K562 (cell line): ENCODE measurements around the gene TACR1. TPM values are rescaled to one million over a fixed set of nuclear protein-coding genes. Genes with fewer than 3 reads are reported as not detected.
"Not testable (repeated sequence)": the region's sequence is repeated elsewhere in the genome, so short reads cannot be mapped to it uniquely, and the experiment has no call there.

Experiments
- ATAC-seq: fragments of 200-7000 bp; cut with Tn5 transposase; 3 replicates; pipeline ENCODE4 v1.9.1; 2020; ENCODE audit warnings: moderate library complexity
- BruUV-seq: library from RNA; stranded (reverse); fragments of 400-500 nt; replicated peaks from 2 replicates; lab custom pipeline; 2021; lab: Mats Ljungman, UMichigan
- CTCF ChIA-PET: fragments of 300-600 bp; formaldehyde crosslinking; extraction: SDS; loops from one replicate; lab custom pipeline; 2021; ENCODE audit warnings: low intra/inter-chr PET ratio; lab: Yijun Ruan, JAX
- POLR2A ChIA-PET: fragments of 300-600, 350-650 bp; sonication (Branson Sonifier 250); formaldehyde crosslinking; extraction: SDS; loops from one replicate; lab custom pipeline; 2021; ENCODE audit warnings: antibody characterized with exemption, inconsistent platforms; lab: Yijun Ruan, JAX
- DNase-seq, 4 experiments: peaks; one replicate each; pipeline versions ENCODE4 v3.0.0 to v3.0.0-alpha.2; 2011 to 2018; ENCODE audit warnings: low spot score in 3 of 4, mixed read lengths in 3 of 4; ENCODE audit errors: extremely low read depth in 1 of 4
- FAIRE-seq: peaks from 2 replicates; lab custom pipeline; 2011; peaks lifted over from hg19 to GRCh38; lab: Jason Lieb, UNC
- H2AFZ ChIP-seq: 2 replicates; pipeline ENCODE4 v1.6.0; 2011; ENCODE audit warnings: low read depth, low read length, control low read depth, inconsistent platforms
- H3K27ac ChIP-seq: fragments of 200-600 bp; 3 replicates; pipeline ENCODE4 v1.8.0; 2011; ENCODE audit warnings: low read depth, mild to moderate bottlenecking, control low read depth, inconsistent platforms, low read length, moderate library complexity, mixed read lengths; ENCODE audit errors: extremely low read depth
- H3K27me3 ChIP-seq, 2 experiments: fragments of 300-600 bp in 1 of 2; 2 replicates in 1 of 2; 3 replicates in 1 of 2; pipeline versions ENCODE4 v1.6.0 to v1.8.0; 2011; ENCODE audit warnings: inconsistent platforms in 2 of 2, low read length in 2 of 2, mild to moderate bottlenecking in 1 of 2, mixed read lengths in 1 of 2, moderate library complexity in 1 of 2; ENCODE audit not compliant: control insufficient read depth in 2 of 2, insufficient read depth in 2 of 2
- H3K36me3 ChIP-seq: fragments of 300-600 bp; 3 replicates; pipeline ENCODE4 v1.8.0; 2011; ENCODE audit warnings: mild to moderate bottlenecking, low read length, inconsistent platforms; ENCODE audit not compliant: control insufficient read depth, insufficient read depth
- H3K4me1 ChIP-seq, 2 experiments: fragments of 200-600 bp in 1 of 2; replicated peaks in 1 of 2; 2 replicates in 1 of 2; 3 replicates in 1 of 2; pipeline versions ENCODE4 v1.5.1 to v1.8.0; 2011; ENCODE audit warnings: inconsistent platforms in 2 of 2, low read length in 2 of 2, mild to moderate bottlenecking in 1 of 2, mixed read lengths in 1 of 2, moderate library complexity in 1 of 2; ENCODE audit not compliant: control insufficient read depth in 2 of 2, insufficient read depth in 2 of 2
- H3K4me2 ChIP-seq: 2 replicates; pipeline ENCODE4 v1.6.1; 2011; ENCODE audit warnings: low read length, control low read depth, inconsistent platforms, mixed read lengths; ENCODE audit not compliant: insufficient read depth
- H3K4me3 ChIP-seq: fragments of 200-600 bp; sonication (generic), shearing (Covaris generic); 2 replicates; pipeline ENCODE4 v1.5.1; 2016; ENCODE audit warnings: control low read depth, inconsistent platforms
- H3K79me2 ChIP-seq: fragments of 200-600 bp; 3 replicates; pipeline ENCODE4 v1.8.0; 2011; ENCODE audit warnings: low read length, inconsistent platforms; ENCODE audit not compliant: control insufficient read depth, insufficient read depth
- H3K9ac ChIP-seq, 2 experiments: 2 replicates each; pipeline versions ENCODE4 v1.6.0 to v1.6.1; 2011; ENCODE audit warnings: low read depth in 2 of 2, low read length in 2 of 2, control low read depth in 1 of 2, inconsistent platforms in 1 of 2, mild to moderate bottlenecking in 1 of 2, mixed read lengths in 1 of 2; ENCODE audit not compliant: insufficient read depth in 1 of 2
- H3K9me1 ChIP-seq: one replicate; pipeline ENCODE4 v1.6.0; 2011; ENCODE audit warnings: inconsistent platforms, mild to moderate bottlenecking, low read length, moderate library complexity; ENCODE audit not compliant: control insufficient read depth, insufficient read depth
- H3K9me3 ChIP-seq: replicated peaks from 2 replicates; pipeline ENCODE4 v1.5.1; 2011; ENCODE audit warnings: low read depth, low read length, inconsistent platforms; ENCODE audit not compliant: control insufficient read depth, insufficient read depth
- H4K20me1 ChIP-seq: replicated peaks from 2 replicates; pipeline ENCODE4 v1.6.1; 2011; ENCODE audit warnings: low read length, inconsistent platforms, mixed read lengths; ENCODE audit not compliant: control insufficient read depth, insufficient read depth
- BCL6 ChIP-seq: fragments of 250-450 bp; sonication (Bioruptor Pico); IDR thresholded peaks from 2 replicates; pipeline ENCODE4 v1.4.0; 2020
- ESRRB ChIP-seq: fragments of 250-450 bp; sonication (Bioruptor Pico); IDR thresholded peaks from 2 replicates; pipeline ENCODE4 v1.5.0; 2020; ENCODE audit warnings: mild to moderate bottlenecking, moderate library complexity, borderline replicate concordance
- MCM2 ChIP-seq: fragments of 450-650 bp; IDR thresholded peaks from 2 replicates; pipeline ENCODE4 v1.6.1; 2017; ENCODE audit warnings: low read depth, mild to moderate bottlenecking
- RAD21 ChIP-seq, 2 experiments: fragments of 250-450 bp in 1 of 2; fragments of 450-650 bp in 1 of 2; sonication (Bioruptor Pico) in 1 of 2; formaldehyde crosslinking in 1 of 2; IDR thresholded peaks in 1 of 2; conservative IDR thresholded peaks in 1 of 2; 2 replicates each; pipeline versions ENCODE4 v1.4.0 to v1.8.0; 2020 to 2022; ENCODE audit warnings: mild to moderate bottlenecking in 2 of 2, moderate library complexity in 1 of 2
- SMC3 ChIP-seq: conservative IDR thresholded peaks from 2 replicates; pipeline ENCODE4 v1.6.1; 2011; ENCODE audit warnings: low read depth, low read length, improper control_type of control experiment; ENCODE audit not compliant: insufficient read depth
- ZNF124 ChIP-seq: sonication (generic); formaldehyde crosslinking; IDR thresholded peaks from 2 replicates; pipeline ENCODE4 v1.8.1; 2022; ENCODE audit warnings: missing genetic modification reagents
- ZNF274 ChIP-seq: IDR thresholded peaks from 2 replicates; pipeline ENCODE4 v1.6.1; 2011; ENCODE audit warnings: low read depth, mild to moderate bottlenecking, low read length, moderate library complexity, borderline replicate concordance
- whole genome bisulfite sequencing: fragments of 100-300 bp; shearing (Covaris generic); methylation state at CpG from one replicate; pipeline ENCODE4 v1.1.6; 2016; ENCODE audit warnings: low coverage, mixed read lengths; ENCODE audit not compliant: insufficient coverage; ENCODE audit errors: missing lambda C conversion rate; 5-methylcytosine and 5-hydroxymethylcytosine counted together
- in situ Hi-C: fragments of 300-500 bp; cut with MboI; formaldehyde crosslinking; loops from 4 replicates; pipeline ENCODE4 v1.15.0; 2018; ENCODE audit warnings: inconsistent platforms, mixed read lengths
- intact Hi-C: fragments of 100-400 bp; cut with micrococcal nuclease; formaldehyde crosslinking; loops from 2 replicates; pipeline ENCODE4 v1.14.2; 2022
- polyA plus RNA-seq, 8 experiments: library from polyadenylated mRNA; depleted of rRNA in 4 of 8; stranded (reverse) in 5 of 8; unstranded in 3 of 8; fragments of >200 nt; fragmentation: Nextera tagmentation in 2 of 8; fragmentation: Illumina TruSeq in 1 of 8; extraction: Ambion mirVana in 2 of 8; extraction: Trizol in 1 of 8; gene quantifications; 2 replicates each; pipeline versions ENCODE4 v1.2.1 to v1.2.3, GENCODE V29; 2011 to 2014; ENCODE audit warnings: inconsistent platforms in 1 of 8, missing spikeins in 1 of 8
- total RNA-seq, 7 experiments: library from RNA; depleted of rRNA in 6 of 7; stranded (reverse); fragments of >200 nt in 6 of 7; fragmentation: Illumina TruSeq in 2 of 7; extraction: Trizol in 2 of 7; gene quantifications; 2 replicates each; pipeline versions ENCODE4 v1.2.1 to v1.2.3, GENCODE V29; 2011 to 2021; ENCODE audit warnings: low replicate concordance in 1 of 7

Gene TACR1
- total and polyA plus RNA-seq, 9 of the 15 experiments (the other 6 are each of a cell fraction or from before 2014, with no cell fraction given) = not detected

DNA sequence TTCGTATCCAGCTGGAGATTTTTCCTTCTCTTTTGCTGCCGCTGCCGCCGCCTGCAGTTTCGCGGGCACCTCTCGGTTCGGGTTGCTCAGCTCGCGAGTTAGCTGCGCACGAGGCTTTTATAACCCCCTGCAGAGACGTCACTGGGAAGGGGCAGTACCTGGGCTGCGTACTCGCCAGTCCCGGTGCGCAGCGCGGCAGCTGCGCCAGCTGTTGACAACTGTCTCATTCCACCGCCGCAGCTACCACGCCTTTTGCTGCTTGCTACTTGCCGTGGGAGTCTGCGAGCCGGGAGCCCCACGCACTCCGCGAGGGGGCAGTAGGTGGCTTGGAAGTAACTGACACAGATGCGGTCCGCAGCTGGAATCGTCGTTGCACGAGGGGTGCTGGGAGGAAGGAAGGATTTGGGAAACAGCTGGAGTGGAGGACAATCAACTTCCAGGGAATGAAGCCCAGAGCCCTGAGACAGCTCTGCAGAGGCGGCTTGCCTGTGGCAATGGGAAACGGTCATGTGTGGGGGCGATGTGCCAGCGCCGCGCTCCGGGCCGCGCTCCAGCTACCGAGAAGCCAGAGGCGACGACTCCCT lies at the start of gene TACR1 (continued):
- 0 out of 2 replicates have a peak, but pooled peaks have one; percentile 17 for TF ChIP-seq SMC3
- TF ChIP-seq BCL6 (CRISPR knock-in tag) = no peak
- TF ChIP-seq MCM2 = no peak
- TF ChIP-seq ZNF274 = no peak
- TF ChIP-seq RAD21 (CRISPR knock-in tag; conservative IDR thresholded peaks at IDR 0.05 in 1 of 2, IDR thresholded peaks at IDR 0.05 in 1 of 2) = peak; percentile 8 to 43; a peak in 2 of 4 replicates
- TF ChIP-seq ESRRB (CRISPR knock-in tag) = no peak
- no peak for TF ChIP-seq ZNF124

DNA sequence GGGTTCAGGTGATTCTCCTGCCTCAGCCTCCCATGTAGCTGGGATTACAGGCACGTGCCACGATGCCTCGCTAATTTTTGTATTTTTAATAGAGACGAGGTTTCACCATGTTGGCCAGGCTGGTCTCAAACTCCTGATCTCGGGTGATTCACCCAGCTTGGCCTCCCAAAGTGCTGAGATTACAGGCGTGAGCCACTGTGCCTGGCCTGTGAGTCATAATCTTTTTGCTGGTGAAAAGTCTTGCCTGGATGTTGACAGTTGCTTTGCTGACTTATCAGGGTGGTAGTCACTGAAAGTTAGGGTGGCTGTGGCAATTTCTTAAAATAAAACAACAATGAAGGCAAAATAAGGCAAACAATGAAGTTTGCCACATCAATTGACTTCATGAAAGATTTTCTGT lies 49.3 kb upstream of the TACR1 start:
- intact Hi-C loops, POLR2A ChIA-PET, CTCF ChIA-PET, H2AFZ ChIP-seq, FAIRE-seq, H3K4me1 ChIP-seq, ATAC-seq, DNase-seq, H3K9ac ChIP-seq, H3K4me3 ChIP-seq, H3K4me2 ChIP-seq, H3K27me3 ChIP-seq, H3K36me3 ChIP-seq, H3K79me2 ChIP-seq, H3K9me3 ChIP-seq, H3K9me1 ChIP-seq, H4K20me1 ChIP-seq, H3K27ac ChIP-seq, BruUV-seq: not testable (repeated sequence)
- in situ Hi-C loops = loop anchor here (10.0 kb wide), 1 partner anchor 334 kb away; no protein-coding TSS in a partner anchor
- WGBS = 0% methylated on average over 6 of the region's 6 CpGs
